Activated CD8-positive, alpha-beta memory T cell treated with anti-CD3 and anti-CD28 coated beads for 36 hours (primary cell): ENCODE data around the gene APOBEC3G. TPM values are rescaled to one million over a fixed set of nuclear protein-coding genes. Genes with fewer than 3 reads are reported as not detected.

Experiments
- CTCF ChIA-PET: fragments of 350-600 bp; sonication (Branson Sonifier 250); formaldehyde crosslinking; loops from one replicate; lab custom pipeline; 2021; ENCODE audit warnings: antibody characterized with exemption; lab: Charles Lee
- POLR2A ChIA-PET: fragments of 350-600 bp; sonication (Branson Sonifier 250); formaldehyde crosslinking; loops from one replicate; lab custom pipeline; 2021; ENCODE audit warnings: antibody characterized with exemption; lab: Charles Lee
- total RNA-seq, 2 experiments: library from RNA; stranded (reverse); gene quantifications; one replicate each; pipeline ENCODE4 v1.2.3, GENCODE V29; 2021

Gene APOBEC3G
- total RNA-seq, 2 experiments from 2014 or later = 129 to 137 TPM

DNA sequence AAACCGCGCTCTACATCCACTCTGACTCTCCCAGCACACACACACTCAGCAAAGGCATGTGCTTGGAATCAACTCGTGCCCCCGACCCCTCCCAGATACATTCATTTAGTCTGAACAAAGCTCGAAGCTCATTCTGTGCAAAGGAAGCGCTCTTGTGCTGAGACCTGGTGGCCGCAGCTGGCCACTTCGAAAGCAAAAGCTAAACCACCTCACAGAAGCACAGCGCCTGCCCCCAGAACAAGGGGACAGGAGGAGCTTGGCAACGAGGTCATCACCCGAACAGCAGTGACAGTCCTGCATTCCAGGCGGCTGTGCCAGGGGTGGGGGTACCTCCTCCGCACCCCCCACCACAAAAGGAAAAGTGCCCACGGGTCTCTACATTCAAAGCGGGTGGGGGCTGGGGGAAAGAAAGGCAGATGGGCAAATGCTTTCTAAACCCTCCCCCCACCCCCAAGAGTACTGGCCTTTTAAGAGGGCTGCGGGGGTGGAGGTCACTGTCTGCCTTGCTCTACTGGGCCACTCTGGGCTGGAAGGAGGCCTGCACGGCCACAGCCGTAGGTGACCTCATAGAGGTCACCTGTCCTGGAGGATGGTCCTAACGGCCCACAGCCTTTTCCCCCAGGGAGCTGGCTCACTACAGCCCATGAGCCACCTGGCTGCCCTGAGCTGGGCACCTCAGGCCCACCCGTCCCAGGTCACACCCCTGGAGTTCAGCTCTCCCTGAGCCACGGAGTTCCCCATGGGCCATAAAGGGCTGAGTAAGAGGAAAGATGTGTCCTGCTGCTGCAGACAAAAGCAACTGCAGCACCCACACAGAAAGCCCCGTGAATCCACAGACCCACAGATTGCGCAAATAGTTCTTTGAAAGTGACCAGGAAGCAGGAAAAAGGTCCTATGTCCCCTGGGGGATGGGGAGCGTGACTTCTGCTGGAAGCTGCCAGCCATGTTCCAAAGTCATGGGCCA lies 54.1 kb downstream of the APOBEC3G start:
- CTCF ChIA-PET = no interaction called here
- POLR2A ChIA-PET = no interaction called here

- ChIA-PET CTCF (no interaction called here), POLR2A (no interaction called here)
Observed at GRCh38 chr22:39132281-39132680, 55.2 kb downstream of the APOBEC3G start.

DNA sequence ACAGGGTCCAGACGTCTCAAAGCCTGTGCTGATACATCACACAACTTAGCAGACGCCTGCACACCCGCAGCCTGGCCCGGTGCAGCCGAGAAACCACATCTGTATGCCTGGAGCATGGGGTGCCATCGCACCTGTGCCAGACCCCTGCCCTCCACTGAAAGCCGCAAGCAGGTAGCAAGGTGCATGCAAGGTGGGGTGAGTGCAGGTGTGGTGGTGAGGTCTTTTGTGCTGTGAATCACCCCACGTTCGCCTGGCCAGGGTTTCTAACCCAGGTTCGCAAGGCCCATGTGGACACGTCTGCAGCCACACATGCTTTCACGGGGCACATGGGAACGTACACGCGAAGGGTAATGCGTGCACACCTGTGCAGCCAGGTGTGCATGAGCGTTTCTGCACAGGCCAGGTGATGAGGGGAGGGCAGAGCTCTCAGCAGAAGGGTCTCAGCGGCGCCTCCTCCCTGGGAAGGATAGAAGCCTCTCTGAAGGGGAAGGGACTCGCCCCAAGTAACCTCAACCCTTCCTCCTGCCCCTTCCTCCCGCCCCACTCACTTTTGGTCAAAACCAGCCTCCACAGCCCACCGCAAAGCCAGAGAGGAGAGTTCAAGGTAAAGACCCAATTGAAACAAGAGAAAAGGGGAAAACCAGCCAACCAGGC lies 55.9 kb downstream of the APOBEC3G start:
- ChIA-PET CTCF (no interaction called here), POLR2A (no interaction called here)

DNA sequence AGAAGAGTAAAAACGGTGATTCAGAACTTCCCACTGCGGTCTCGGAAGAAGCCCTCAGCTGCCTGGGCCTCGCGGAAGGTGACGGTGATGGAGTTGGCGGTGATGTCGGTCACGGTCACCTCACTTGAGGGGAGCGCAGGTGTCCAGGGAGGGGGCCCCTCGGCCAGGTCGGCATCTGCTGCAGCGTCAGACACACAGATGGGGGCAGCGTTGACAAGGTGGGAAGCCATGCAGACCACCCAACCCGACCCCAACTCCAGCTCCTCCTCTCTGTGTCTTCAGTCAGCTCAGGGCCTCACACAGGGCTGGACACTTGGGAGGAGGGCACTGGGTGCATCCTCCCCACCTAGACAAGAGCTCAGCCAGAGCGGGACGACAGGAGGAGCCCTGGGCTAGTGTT lies 56.8 kb downstream of the APOBEC3G start:
- CTCF ChIA-PET = interaction anchor here (0.9 kb wide), 1 partner anchor 12 kb away, joined by 4 read pairs; no protein-coding TSS in a partner anchor
- POLR2A ChIA-PET = no interaction called here

DNA sequence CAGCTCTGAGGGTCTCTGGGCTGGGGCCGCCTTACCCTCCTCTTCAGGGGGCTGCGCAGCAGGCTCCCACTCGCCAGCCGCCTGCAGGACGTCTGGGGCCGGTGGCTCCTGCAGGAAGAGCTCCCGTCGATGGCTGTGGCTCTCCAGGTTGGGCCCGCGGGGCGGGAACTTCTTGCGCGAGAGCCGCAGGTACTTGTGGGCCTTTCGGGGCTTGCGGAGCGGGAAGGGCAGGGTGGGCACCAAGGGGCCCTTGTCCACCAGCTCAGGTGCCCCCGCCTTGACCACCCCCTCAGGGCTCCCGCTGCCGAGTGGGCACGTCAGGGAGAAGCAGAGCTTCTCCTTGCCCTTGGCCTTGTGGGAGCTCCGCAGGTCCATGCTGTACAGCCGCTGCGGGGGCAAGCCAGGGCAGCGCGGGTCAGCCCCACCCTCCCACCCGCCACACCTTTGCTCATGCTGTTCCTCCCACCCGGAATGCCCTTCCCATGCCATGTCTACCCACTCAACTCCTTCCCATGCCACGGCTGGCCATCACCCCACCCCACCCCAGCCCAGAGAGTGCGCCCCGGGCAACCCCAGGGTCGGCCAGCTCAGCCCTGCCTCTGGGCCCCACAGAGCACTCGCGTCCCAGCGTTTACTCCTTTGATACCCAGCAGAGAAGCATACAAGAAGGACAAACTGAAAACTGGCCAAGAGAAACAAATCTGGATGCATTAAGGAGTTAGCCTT lies 57.5 kb downstream of the APOBEC3G start:
- CTCF ChIA-PET = interaction anchor here (0.6 to 1.5 kb wide), 6 partner anchors 9 to 1030 kb away, joined by 3 to 5 read pairs (median 4); no protein-coding TSS in a partner anchor
- POLR2A ChIA-PET = no interaction called here

GRCh38 chr22:39135092-39135896 lies 58.2 kb downstream of the APOBEC3G start:
- ChIA-PET CTCF (interaction anchor here (0.6 to 1.5 kb wide), 6 partner anchors 9 to 1029 kb away, joined by 3 to 5 read pairs (median 4); no protein-coding TSS in a partner anchor), POLR2A (no interaction called here)

DNA sequence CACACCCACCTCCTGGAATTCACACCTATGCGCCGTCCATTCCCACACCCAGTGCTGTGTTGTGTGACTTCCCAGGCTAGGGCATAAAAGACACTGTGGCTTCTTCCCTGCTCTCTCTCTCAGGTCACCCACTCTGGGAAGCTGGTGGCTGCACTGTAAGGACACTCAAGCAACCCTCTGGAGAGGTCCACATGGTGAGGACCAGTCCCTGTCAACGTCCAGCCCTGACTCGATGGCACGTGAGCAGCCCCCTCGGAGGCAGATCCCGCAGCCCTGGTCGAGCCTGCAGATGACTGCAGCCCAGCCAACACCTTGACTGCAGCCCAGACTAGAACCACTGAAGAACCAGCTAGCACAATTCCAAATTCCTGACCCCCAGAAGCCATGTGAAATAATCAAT lies 59.2 kb downstream of the APOBEC3G start:
- ChIA-PET POLR2A (no interaction called here), CTCF (interaction anchor here (1.3 kb wide), 1 partner anchor 52 kb away, joined by 3 read pairs; no protein-coding TSS in a partner anchor)

Other genes with a start within 250 kb of the APOBEC3G start
- 1 to 10 TPM; 3.3 to 3.6 TPM for gene NPTXR, start 233.2 kb upstream of the APOBEC3G start, total RNA-seq
- 100 to 1,000 TPM; 162 to 166 TPM for gene CBX6, start 205.1 kb upstream of the APOBEC3G start, total RNA-seq
- gene APOBEC3A, start 119.7 kb upstream of the APOBEC3G start, total RNA-seq = not detected
- gene APOBEC3B, start 94.9 kb upstream of the APOBEC3G start, total RNA-seq = 10 to 100 TPM; 10.4 to 10.7 TPM
- 100 to 1,000 TPM; 117 to 120 TPM for gene APOBEC3C, start 63.0 kb upstream of the APOBEC3G start, total RNA-seq
- gene APOBEC3D, start 56.1 kb upstream of the APOBEC3G start, total RNA-seq = 10 to 100 TPM; 44.6 to 45.2 TPM
- 10 to 100 TPM; 28.6 to 30.0 TPM for gene APOBEC3F, start 36.4 kb upstream of the APOBEC3G start, total RNA-seq
- gene APOBEC3H, start 20.0 kb downstream of the APOBEC3G start, total RNA-seq = 10 to 100 TPM; 11.0 to 11.6 TPM
- gene CBX7, start 75.4 kb downstream of the APOBEC3G start, total RNA-seq = 10 to 100 TPM; 16.7 to 16.8 TPM
- 1 to 10 TPM in 1 of 2 experiments, under 1 TPM in 1; 0.78 to 1.2 TPM for gene PDGFB, start 167.7 kb downstream of the APOBEC3G start, total RNA-seq
- gene RPL3, start 242.3 kb downstream of the APOBEC3G start, total RNA-seq = 1,000 to 10,000 TPM; 2,644 to 2,715 TPM